Naive thymus-derived CD4-positive, alpha-beta T cell (primary cell): ENCODE measurements around the gene POU4F3. TPM values are rescaled to one million over a fixed set of nuclear protein-coding genes. Genes with fewer than 3 reads are reported as not detected.

Experiments used
- ATAC-seq: fragments of 150-1000 bp; cut with Tn5 transposase; 2 replicates; pipeline ENCODE4 v1.10.0; 2021; ENCODE audit warnings: mild to moderate bottlenecking, moderate library complexity
- CTCF ChIA-PET: fragments of 350-600 bp; sonication (Branson Sonifier 250); formaldehyde crosslinking; loops from one replicate; lab custom pipeline; 2021; ENCODE audit warnings: antibody characterized with exemption; lab: Charles Lee
- POLR2A ChIA-PET: fragments of 350-600 bp; sonication (Branson Sonifier 250); formaldehyde crosslinking; loops from one replicate; lab custom pipeline; 2021; ENCODE audit warnings: antibody characterized with exemption, inconsistent platforms; lab: Charles Lee
- DNase-seq, 9 donors: peaks; one replicate each; pipeline versions ENCODE4 v3.0.0 to v3.0.0-alpha.2; 2020 to 2022; ENCODE audit warnings: mixed read lengths in 1 of 9
- H3K27ac ChIP-seq: one replicate; pipeline ENCODE4 v1.7.0; 2013; ENCODE audit warnings: mild to moderate bottlenecking, low read depth, low read length, moderate library complexity
- H3K27me3 ChIP-seq, 2 donors: one replicate each; pipeline ENCODE4 v1.7.0; 2013; ENCODE audit warnings: low read length in 2 of 2, mild to moderate bottlenecking in 2 of 2, moderate library complexity in 2 of 2; ENCODE audit not compliant: control insufficient read depth in 2 of 2, insufficient read depth in 2 of 2
- H3K36me3 ChIP-seq, 3 experiments: 1 replicate in 2 of 3; 2 replicates in 1 of 3; pipeline ENCODE4 v1.7.0; 2013; ENCODE audit warnings: low read length in 3 of 3, mild to moderate bottlenecking in 3 of 3, moderate library complexity in 1 of 3; ENCODE audit not compliant: insufficient read depth in 3 of 3, control insufficient read depth in 2 of 3
- H3K4me1 ChIP-seq, 2 donors: one replicate each; pipeline ENCODE4 v1.7.0; 2013; ENCODE audit warnings: low read length in 2 of 2, mild to moderate bottlenecking in 2 of 2, moderate library complexity in 1 of 2; ENCODE audit not compliant: control insufficient read depth in 2 of 2, insufficient read depth in 2 of 2
- H3K4me3 ChIP-seq: 2 replicates; pipeline ENCODE4 v1.7.0; 2013; ENCODE audit warnings: mild to moderate bottlenecking, low read length
- H3K9me3 ChIP-seq, 3 experiments: 1 replicate in 2 of 3; 2 replicates in 1 of 3; pipeline ENCODE4 v1.7.0; 2013; ENCODE audit warnings: low read length in 3 of 3; ENCODE audit not compliant: control insufficient read depth in 2 of 3
- H3K27ac Mint-ChIP-seq, 9 donors: one replicate each; pipeline ENCODE4 v1.8.0; 2020 to 2022; ENCODE audit warnings: mixed read lengths in 9 of 9, mild to moderate bottlenecking in 8 of 9, moderate library complexity in 5 of 9, inconsistent platforms in 2 of 9
- H3K27me3 Mint-ChIP-seq, 5 donors: one replicate each; pipeline ENCODE4 v1.8.0; 2021 to 2022; ENCODE audit warnings: mixed read lengths in 5 of 5, mild to moderate bottlenecking in 1 of 5
- H3K36me3 Mint-ChIP-seq, 5 donors: one replicate each; pipeline ENCODE4 v1.8.0; 2020 to 2022; ENCODE audit warnings: mixed read lengths in 5 of 5, mild to moderate bottlenecking in 3 of 5, inconsistent platforms in 1 of 5
- H3K4me1 Mint-ChIP-seq, 7 donors: one replicate each; pipeline ENCODE4 v1.8.0; 2020 to 2022; ENCODE audit warnings: mixed read lengths in 7 of 7, mild to moderate bottlenecking in 3 of 7, inconsistent platforms in 1 of 7
- H3K4me3 Mint-ChIP-seq, 10 donors: one replicate each; pipeline ENCODE4 v1.8.0; 2020 to 2022; ENCODE audit warnings: mild to moderate bottlenecking in 10 of 10, mixed read lengths in 10 of 10, moderate library complexity in 6 of 10, inconsistent platforms in 2 of 10
- H3K9me3 Mint-ChIP-seq, 11 donors: one replicate each; pipeline ENCODE4 v1.8.0; 2020 to 2022; ENCODE audit warnings: mixed read lengths in 11 of 11, mild to moderate bottlenecking in 4 of 11, inconsistent platforms in 1 of 11, moderate library complexity in 1 of 11
- intact Hi-C, 2 donors: fragments of 100-400 bp; cut with micrococcal nuclease; formaldehyde crosslinking; loops; one replicate each; pipeline ENCODE4 v1.15.1; 2023
- polyA plus RNA-seq, 2 donors: library from polyadenylated mRNA; unstranded; fragments of 300-500 nt; fragmentation: Illumina TruSeq; gene quantifications; one replicate each; pipeline ENCODE4 v1.2.3, GENCODE V29; 2021
- total RNA-seq, 6 experiments: library from RNA in 5 of 6; stranded (reverse) in 5 of 6; gene quantifications; 1 replicate in 5 of 6; 2 replicates in 1 of 6; pipeline ENCODE4 v1.2.3 and lab custom pipeline; 2021 to 2026

POU4F3 gene
- total and polyA plus RNA-seq, 7 experiments from 2014 or later = 0.19 TPM; not detected in 6

DNA sequence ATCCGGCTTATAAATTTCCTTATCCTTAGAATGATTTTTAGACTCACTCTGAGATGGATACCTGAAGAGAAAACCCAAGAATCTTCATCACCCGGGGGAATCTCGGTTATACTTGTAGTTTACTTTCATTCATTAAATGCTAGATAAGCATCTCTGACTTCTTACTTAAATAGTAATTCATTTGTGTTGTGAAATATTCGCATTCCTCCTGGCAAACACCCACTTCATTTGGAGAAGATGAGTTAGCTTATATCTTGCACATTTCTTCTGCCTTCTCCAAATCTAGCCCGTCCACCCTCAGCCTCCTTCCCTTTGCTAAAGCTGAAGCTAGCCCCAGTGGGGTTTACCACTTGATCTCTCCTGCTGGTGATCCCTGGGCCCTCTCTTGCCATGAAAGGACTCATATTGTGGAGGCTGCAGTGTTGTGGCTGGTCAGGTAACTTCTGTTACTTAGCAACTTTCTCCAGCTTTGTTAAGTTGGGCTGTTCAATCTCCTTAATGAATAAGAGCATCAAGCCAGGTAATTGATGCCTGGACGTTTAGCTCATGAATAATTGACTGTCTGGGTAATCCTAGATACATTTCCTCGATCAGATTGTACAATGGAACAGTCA lies 11.3 kb upstream of the POU4F3 start:
- Histone ChIP-seq H3K4me3 (no peak overlapping the region), H3K9me3 (no peaks in the 10 kb centered on the region), H3K36me3 (no peaks in the 10 kb centered on the region), H3K27ac (no peak overlapping the region), H3K4me1 (no peaks in the 10 kb centered on the region), H3K27me3 (no peaks in the 10 kb centered on the region)
- peaks cover 26 to 55% (median 37%) of the 10 kb centered on the region in 5 donors for H3K27me3 Mint-ChIP-seq
- intact Hi-C loops = no loop called here
- no peaks in the 10 kb centered on the region for H3K4me1 Mint-ChIP-seq
- ATAC-seq (no peak), DNase-seq (no peak)
- POLR2A ChIA-PET = no interaction called here
- H3K9me3 Mint-ChIP-seq = peaks cover 0 to 5% (median 0%) of the 10 kb centered on the region in 11 donors
- no peak overlapping the region for H3K27ac Mint-ChIP-seq
- CTCF ChIA-PET = no interaction called here
- H3K36me3 Mint-ChIP-seq = no peaks in the 10 kb centered on the region
- no peak overlapping the region for H3K4me3 Mint-ChIP-seq

- no peaks in the 10 kb centered on the region for H3K36me3 ChIP-seq
- ChIA-PET POLR2A (no interaction called here), CTCF (no interaction called here)
- peaks cover 0 to 5% (median 0%) of the 10 kb centered on the region in 11 donors for H3K9me3 Mint-ChIP-seq
- H3K4me1 ChIP-seq = no peaks in the 10 kb centered on the region
- no peak overlapping the region for H3K27ac ChIP-seq
- H3K9me3 ChIP-seq = no peaks in the 10 kb centered on the region
- H3K27ac Mint-ChIP-seq = no peak overlapping the region
- H3K27me3 ChIP-seq = peaks cover 0 to 3% of the 10 kb centered on the region in 2 donors
- H3K36me3 Mint-ChIP-seq = no peaks in the 10 kb centered on the region
- H3K4me3 Mint-ChIP-seq = no peak overlapping the region
- intact Hi-C loops = no loop called here
- DNase-seq (no peak), ATAC-seq (no peak)
- peaks cover 33 to 59% (median 39%) of the 10 kb centered on the region in 5 donors for H3K27me3 Mint-ChIP-seq
- no peaks in the 10 kb centered on the region for H3K4me1 Mint-ChIP-seq
- no peak overlapping the region for H3K4me3 ChIP-seq
Measured at GRCh38 chr5:146327989-146328388, 10.7 kb upstream of the POU4F3 start.

GRCh38 chr5:146329697-146330096 lies 8.9 kb upstream of the POU4F3 start:
- ChIA-PET POLR2A (no interaction called here), CTCF (no interaction called here)
- peaks cover 0 to 4% of the 10 kb centered on the region in 2 donors for H3K27me3 ChIP-seq
- no peaks in the 10 kb centered on the region for H3K9me3 ChIP-seq
- H3K36me3 ChIP-seq = no peaks in the 10 kb centered on the region
- DNase-seq (no peak), ATAC-seq (no peak)
- H3K36me3 Mint-ChIP-seq = peaks cover 0 to 4% (median 0%) of the 10 kb centered on the region in 5 donors
- H3K4me1 Mint-ChIP-seq = no peaks in the 10 kb centered on the region
- H3K27ac ChIP-seq = no peak overlapping the region
- H3K4me3 Mint-ChIP-seq = no peak overlapping the region
- no peak overlapping the region for H3K27ac Mint-ChIP-seq
- intact Hi-C loops = no loop called here
- peaks cover 49 to 74% (median 56%) of the 10 kb centered on the region in 5 donors for H3K27me3 Mint-ChIP-seq
- no peak overlapping the region for H3K4me3 ChIP-seq
- H3K9me3 Mint-ChIP-seq = peaks cover 0 to 10% (median 0%) of the 10 kb centered on the region in 11 donors
- H3K4me1 ChIP-seq = no peaks in the 10 kb centered on the region

GRCh38 chr5:146331423-146331822 lies 7.2 kb upstream of the POU4F3 start:
- H3K27ac ChIP-seq = no peak overlapping the region
- H3K27me3 Mint-ChIP-seq = peaks cover 60 to 82% (median 67%) of the 10 kb centered on the region in 5 donors
- intact Hi-C loops = no loop called here
- no peak for DNase-seq
- H3K9me3 Mint-ChIP-seq = peaks cover 0 to 10% (median 0%) of the 10 kb centered on the region in 11 donors
- no peaks in the 10 kb centered on the region for H3K9me3 ChIP-seq
- H3K4me1 Mint-ChIP-seq = no peaks in the 10 kb centered on the region
- no peaks in the 10 kb centered on the region for H3K36me3 ChIP-seq
- peaks cover 0 to 4% (median 0%) of the 10 kb centered on the region in 5 donors for H3K36me3 Mint-ChIP-seq
- ChIA-PET POLR2A (no interaction called here), CTCF (no interaction called here)
- no peak for ATAC-seq
- H3K27me3 ChIP-seq = peaks cover 0 to 4% of the 10 kb centered on the region in 2 donors
- H3K4me1 ChIP-seq = no peaks in the 10 kb centered on the region
- no peak overlapping the region for H3K4me3 Mint-ChIP-seq
- no peak overlapping the region for H3K4me3 ChIP-seq
- H3K27ac Mint-ChIP-seq = no peak overlapping the region

DNA sequence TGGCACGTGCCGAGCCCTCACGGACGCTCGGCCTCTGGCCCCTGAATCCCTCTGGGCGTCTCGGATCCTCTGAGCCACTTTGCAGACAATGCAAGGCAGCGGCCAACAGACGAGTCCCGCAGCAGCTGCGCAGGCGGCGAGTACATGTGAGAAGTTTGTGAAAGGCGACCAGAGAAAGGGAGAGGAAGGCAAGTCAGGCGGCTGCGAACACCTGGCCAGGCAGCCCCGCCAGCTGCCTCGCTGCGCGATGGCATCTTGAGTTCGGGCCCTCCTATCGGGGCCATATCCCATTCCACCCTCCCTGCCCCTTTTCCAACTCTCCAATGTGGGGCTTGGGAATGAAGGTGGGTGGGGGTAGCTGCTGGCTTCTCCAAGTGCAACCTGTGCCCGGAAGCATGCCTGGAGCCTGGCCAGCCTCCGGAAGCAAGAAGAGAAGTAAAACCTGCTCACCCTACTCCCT lies 4.5 kb upstream of the POU4F3 start:
- Mint-ChIP-seq H3K4me1 (peaks cover 0 to 5% (median 0%) of the 10 kb centered on the region in 7 donors), H3K36me3 (peaks cover 0 to 4% (median 0%) of the 10 kb centered on the region in 5 donors), H3K27ac (no peak overlapping the region), H3K9me3 (peaks cover 0 to 10% (median 2%) of the 10 kb centered on the region in 11 donors), H3K27me3 (peaks cover 73 to 90% (median 83%) of the 10 kb centered on the region in 5 donors), H3K4me3 (no peak overlapping the region)
- Histone ChIP-seq H3K27me3 (peaks cover 0 to 4% of the 10 kb centered on the region in 2 donors), H3K4me1 (no peaks in the 10 kb centered on the region), H3K9me3 (no peaks in the 10 kb centered on the region), H3K27ac (no peak overlapping the region), H3K4me3 (no peak overlapping the region), H3K36me3 (no peaks in the 10 kb centered on the region)
- ATAC-seq (no peak), DNase-seq (no peak)
- intact Hi-C loops = no loop called here
- CTCF ChIA-PET = no interaction called here
- POLR2A ChIA-PET = no interaction called here

DNA sequence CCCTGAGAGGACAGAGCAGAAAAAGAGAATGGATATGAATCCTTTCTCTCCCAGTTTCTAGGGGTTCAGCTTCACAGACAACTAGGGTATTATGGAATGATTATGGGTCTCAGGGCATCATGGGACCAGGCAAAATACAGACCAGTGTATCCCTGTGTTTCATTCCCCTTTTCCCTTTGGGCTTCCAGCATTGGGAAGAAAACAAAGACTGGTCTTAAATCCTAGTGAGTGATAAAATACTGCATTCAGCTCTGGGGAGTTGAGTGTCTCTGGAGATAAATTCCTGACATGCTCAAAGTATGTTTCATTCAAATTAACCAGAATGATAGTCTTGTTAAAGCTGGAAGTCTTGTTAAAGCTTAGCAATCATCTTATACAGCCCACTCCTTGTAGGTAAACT lies 2.4 kb upstream of the POU4F3 start:
- Histone ChIP-seq H3K4me1 (no peaks in the 10 kb centered on the region), H3K27ac (no peak overlapping the region), H3K27me3 (peaks cover 5 to 10% of the 10 kb centered on the region in 2 donors), H3K4me3 (no peak overlapping the region), H3K9me3 (no peaks in the 10 kb centered on the region), H3K36me3 (no peaks in the 10 kb centered on the region)
- Mint-ChIP-seq H3K9me3 (peaks cover 0 to 10% (median 4%) of the 10 kb centered on the region in 11 donors), H3K36me3 (peaks cover 0 to 6% (median 0%) of the 10 kb centered on the region in 5 donors), H3K27ac (no peak overlapping the region), H3K27me3 (peaks cover 78 to 92% (median 90%) of the 10 kb centered on the region in 5 donors), H3K4me3 (no peak overlapping the region), H3K4me1 (peaks cover 0 to 11% (median 3%) of the 10 kb centered on the region in 7 donors)
- intact Hi-C loops = no loop called here
- CTCF ChIA-PET = no interaction called here
- POLR2A ChIA-PET = no interaction called here
- no peak for DNase-seq
- no peak for ATAC-seq
